Measurements from ENCODE around the gene CPEB3.
"Not testable (repeated sequence)": the region's sequence is repeated elsewhere in the genome, so short reads cannot be mapped to it uniquely, and the experiment has no call there.

CPEB3 gene

GRCh38 chr10:92267343-92267742 lies 23.5 kb downstream of the CPEB3 start:
- no peak for DNase-seq (ENCODE audit: low read depth)

DNA sequence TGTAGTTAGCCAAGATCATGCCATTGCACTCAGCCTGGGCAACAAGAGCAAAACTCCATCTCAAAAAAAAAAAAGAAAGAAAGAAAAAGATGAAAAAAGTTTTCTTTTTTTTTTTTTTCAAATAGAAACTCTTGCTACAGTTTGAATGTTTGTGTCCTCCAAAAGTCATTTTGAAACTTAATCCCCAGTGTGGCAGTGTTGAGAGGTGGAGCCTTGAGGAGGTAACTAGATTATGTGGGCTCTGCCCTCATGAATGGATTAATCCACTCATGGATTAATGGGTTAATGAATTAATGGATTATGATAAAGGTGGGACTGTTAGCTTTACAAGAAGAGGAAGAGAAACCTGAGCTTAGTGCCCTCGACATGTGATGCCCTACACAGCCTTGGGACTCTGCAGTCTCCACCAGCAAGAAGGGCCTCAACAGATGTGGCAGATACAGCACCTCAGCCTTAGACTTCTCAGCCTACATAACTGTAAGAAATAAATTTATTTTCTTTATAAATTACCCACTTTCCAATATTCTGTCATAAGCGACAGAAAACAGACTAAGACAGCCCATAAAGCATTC lies 25.1 kb downstream of the CPEB3 start:
- DNase-seq (ENCODE audit: low read depth): no peak

DNA sequence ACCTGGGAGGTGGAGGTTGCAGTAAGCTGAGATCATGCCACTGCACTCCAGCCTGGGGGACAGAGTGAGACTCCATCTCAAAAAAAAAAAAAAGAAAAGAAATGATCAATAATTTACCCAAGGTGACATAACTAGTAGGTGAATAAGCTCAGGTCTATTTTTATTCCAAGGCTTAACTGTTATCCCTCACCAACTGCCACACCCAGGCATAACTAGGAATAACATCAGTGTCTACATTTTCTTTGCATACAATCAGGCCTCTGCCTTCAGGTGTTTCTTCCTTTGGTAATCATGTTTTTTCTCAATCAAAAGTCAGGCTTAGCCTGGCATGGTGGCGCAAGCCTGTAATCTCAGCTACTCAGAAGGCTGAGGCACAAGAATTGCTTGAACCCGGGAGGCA lies 26.6 kb downstream of the CPEB3 start:
- DNase-seq (ENCODE audit: low read depth): no peak

DNA sequence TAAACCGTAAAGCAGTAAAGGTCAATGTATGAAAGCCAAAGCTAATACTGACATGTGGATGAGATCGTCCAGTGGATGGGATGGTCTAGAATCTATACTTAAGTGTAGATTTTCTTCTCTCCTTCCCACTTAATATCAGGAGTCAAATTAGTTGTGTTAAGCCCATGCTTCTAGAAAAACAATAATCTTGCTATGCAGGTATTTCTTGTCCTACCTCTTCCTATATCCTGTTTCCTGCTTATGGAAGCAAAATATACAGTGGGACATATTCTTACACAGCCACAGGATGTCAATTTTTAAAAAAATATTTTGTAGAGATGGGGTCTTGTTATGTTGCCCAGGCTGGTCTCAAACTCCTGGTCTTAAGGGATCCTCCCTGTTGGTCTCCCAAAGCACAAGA lies 27.5 kb downstream of the CPEB3 start:
- DNase-seq (ENCODE audit: low read depth): no peak

DNA sequence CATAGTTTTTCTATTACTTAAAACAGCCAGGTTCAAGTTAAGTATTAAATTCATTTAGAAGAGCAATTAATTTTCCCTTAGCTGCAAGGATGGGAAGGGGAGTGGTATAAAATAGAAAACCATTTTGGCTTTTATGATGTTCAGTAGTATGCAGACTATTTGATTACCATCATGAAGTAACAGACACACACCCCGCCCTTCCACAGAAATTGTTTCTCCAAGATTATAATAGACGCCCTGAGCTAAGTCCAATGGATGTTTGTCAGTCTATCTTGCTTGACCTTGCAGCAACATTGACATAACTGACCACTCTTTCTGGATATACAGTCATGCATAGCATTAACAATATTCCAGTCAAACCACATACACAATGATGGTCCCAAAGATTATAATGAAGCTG lies 42.3 kb downstream of the CPEB3 start:
- DNase-seq (ENCODE audit: low read depth): no peak

GRCh38 chr10:92244796-92245195 lies 46.1 kb downstream of the CPEB3 start:
- no peak for DNase-seq (ENCODE audit: low read depth)

GRCh38 chr10:92242910-92243671 lies 47.8 kb downstream of the CPEB3 start:
- DNase-seq (ENCODE audit: low read depth): peak; percentile 23

- DNase-seq (ENCODE audit: low read depth): no peak
Observed at GRCh38 chr10:92242380-92242779, 48.5 kb downstream of the CPEB3 start.

- no peak for DNase-seq (ENCODE audit: low read depth)
Observed at GRCh38 chr10:92241501-92241900, 49.4 kb downstream of the CPEB3 start.

GRCh38 chr10:92241158-92241500 lies 49.7 kb downstream of the CPEB3 start:
- DNase-seq (ENCODE audit: low read depth): no peak

GRCh38 chr10:92240289-92241157 lies 50.4 kb downstream of the CPEB3 start:
- peak; percentile 23 for DNase-seq (ENCODE audit: low read depth)

DNA sequence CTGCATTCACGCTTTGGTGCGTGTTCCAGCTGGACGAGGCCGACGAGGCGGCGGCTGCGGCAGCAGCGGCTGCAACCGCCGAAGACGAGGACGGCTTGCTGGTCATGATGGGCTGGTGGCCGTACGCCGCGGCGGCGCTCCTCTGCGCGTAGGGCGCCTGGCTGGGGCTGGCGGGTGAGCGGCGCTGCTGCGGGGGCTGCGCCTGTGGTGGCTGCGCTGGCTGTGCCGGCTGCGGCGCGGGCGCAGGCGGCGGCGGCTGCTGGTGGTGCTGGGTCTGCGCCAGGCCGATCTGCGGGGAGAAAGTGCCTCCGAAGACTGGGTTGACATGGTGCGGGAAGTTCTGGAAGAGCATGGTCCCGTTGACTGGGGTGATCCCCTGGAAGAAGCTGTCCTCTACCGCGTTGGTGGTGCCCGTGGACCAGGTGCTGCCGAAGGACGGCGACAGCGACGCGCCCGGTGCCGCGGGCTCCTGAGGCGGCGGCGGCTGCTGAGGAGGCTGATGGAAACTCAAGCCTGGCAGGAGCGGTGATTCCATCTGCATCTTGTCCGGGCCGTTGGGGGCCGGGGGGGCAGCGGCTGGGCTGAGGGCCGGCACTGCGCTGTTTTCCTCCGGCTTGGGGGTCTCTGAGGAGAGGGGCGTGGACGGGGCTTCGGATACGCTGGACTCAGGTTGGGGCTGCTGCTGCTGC lies 51.1 kb downstream of the CPEB3 start:
- peak; percentile 29 for DNase-seq (ENCODE audit: low read depth)

DNA sequence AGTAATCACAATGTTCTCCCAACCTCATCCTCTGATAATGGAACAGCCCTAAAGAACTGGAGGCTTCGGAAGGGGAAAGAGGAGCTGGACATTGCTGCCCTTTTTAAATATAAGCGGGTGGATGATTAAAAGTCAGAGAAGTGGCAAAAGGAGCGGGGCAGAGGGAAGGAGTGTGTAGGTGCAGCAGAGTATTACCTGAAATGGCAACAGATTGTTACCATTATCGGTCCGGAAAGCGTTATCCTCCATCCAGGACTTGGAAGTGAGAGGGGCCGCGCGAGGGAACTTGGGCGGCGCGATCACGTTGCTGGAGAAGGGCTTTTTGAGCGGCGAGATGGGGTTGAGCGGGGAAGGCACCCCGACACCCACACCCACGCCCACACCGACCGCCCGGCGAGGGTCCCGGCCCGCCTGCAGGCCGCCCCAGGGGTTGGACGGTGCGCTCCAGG lies 51.7 kb downstream of the CPEB3 start:
- no peak for DNase-seq (ENCODE audit: low read depth)

DNA sequence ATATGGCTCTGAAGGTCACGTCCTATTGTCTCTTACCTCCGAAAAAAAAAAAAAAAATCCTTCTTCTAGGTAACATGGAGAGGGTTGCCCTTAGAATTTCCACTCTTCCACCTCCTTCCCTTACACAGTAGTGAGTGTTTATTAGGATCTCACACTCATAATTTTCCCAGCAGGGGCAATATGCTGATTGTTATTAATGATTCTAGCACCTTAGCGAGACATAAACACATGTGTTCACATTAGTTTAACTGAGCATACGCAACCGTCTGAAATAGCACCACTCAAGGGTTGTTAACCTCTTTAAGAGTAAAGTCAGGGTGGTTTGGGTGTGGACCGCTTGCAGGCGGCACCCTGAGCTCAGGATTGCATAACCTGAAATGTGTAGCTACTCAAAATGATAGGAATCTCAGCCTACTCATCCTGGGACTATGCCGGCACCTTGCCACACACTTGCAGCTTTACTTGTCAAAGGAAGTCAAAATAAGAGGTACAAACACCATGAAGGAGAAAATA lies 52.2 kb downstream of the CPEB3 start:
- DNase-seq (ENCODE audit: low read depth): no peak

GRCh38 chr10:92238054-92238585 lies 52.8 kb downstream of the CPEB3 start:
- DNase-seq (ENCODE audit: low read depth): no peak

DNA sequence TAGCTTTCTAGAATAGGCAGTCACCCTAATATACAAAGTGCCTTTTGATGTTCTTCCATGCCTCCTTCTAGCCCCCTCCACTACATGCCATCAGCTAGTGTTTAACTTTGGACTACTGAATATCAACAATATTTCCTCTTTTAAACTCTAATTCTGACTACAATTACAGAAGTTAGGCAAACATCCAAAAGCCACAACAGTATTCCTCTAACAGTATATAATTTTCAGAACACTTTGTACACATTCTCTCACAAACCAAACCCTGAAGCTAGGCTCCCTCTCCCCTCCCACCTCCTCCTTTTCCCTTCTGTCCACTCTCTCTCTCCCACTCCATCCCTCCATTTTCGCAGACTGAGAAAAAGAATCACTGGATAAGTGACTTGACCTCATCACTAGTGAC lies 59.7 kb downstream of the CPEB3 start:
- DNase-seq (ENCODE audit: low read depth): no peak

DNA sequence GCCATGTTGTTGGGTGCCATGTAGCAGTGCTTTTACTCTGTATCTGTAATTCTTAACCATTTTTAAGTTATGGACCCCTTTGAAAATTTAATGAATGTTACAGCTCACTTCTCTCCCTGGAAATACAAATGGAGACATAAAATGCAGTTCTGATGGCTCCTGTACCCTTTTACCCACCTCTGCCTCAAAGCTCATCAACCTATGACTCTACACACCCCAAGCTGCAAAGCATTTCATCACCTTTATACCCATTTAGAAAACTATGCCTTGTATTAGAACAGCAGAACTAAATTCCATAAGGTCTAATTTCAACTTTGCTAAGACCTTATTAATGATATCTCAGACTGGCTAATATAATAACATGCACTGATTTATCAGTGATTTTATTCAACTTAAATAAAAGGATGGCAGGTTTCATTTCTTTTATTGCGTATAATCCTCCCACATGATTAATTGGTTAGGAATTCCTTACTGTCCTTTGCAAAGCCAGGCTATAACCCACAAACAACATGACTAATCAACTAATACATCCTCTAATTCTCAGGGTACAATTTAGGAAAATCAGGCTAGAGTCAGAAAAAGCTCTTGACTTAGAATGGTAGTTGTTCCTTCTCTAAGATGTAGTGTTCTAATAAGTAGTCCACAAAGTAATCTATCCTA lies 68.1 kb downstream of the CPEB3 start:
- no peak for DNase-seq (ENCODE audit: low read depth)

GRCh38 chr10:92219559-92219958 lies 71.3 kb downstream of the CPEB3 start:
- no peak for DNase-seq (ENCODE audit: low read depth)

- no peak for DNase-seq (ENCODE audit: low read depth)
Observed at GRCh38 chr10:92218569-92218968, 72.3 kb downstream of the CPEB3 start.

- DNase-seq (ENCODE audit: low read depth): not testable (repeated sequence)
Observed at GRCh38 chr10:92216608-92217007, 74.3 kb downstream of the CPEB3 start.

- DNase-seq (ENCODE audit: low read depth): not testable (repeated sequence)
Observed at GRCh38 chr10:92215222-92215621, 75.7 kb downstream of the CPEB3 start.

All from activated T-cell treated with anti-CD3 and anti-CD28 coated beads for 24 hours (primary cell).